ENCODE data around the gene SLC4A4. TPM values are rescaled to one million over a fixed set of nuclear protein-coding genes. Genes with fewer than 3 reads are reported as not detected.

The SLC4A4 gene
- polyA plus RNA-seq (ENCODE audit: insufficient read length in 4 of 4), result 10 to 100 TPM in 3 of 4 donors, 1 to 10 TPM in 1; 4.1 to 75.8 (median 67.2) TPM

- peak in 1 of 4 donors; percentile 18 for DNase-seq (ENCODE audit: low read depth in 4 of 4, low spot score in 3 of 4)
Measured at GRCh38 chr4:71338846-71339593, at the start of gene SLC4A4. Gene SLC4A4 (plus strand): TSS chr4:71339020.

- no peak for DNase-seq (ENCODE audit: low read depth in 4 of 4, low spot score in 3 of 4)
Measured at GRCh38 chr4:71290074-71290473, 48.7 kb upstream of the SLC4A4 start.

GRCh38 chr4:71290476-71290875 is 48.3 kb upstream of the SLC4A4 start:
- no peak for DNase-seq (ENCODE audit: low read depth in 4 of 4, low spot score in 3 of 4)

GRCh38 chr4:71292228-71292627 is 46.6 kb upstream of the SLC4A4 start:
- no peak for DNase-seq (ENCODE audit: low read depth in 4 of 4, low spot score in 3 of 4)

- DNase-seq (ENCODE audit: low read depth in 4 of 4, low spot score in 3 of 4), result no peak
Measured at GRCh38 chr4:71293705-71294104, 45.1 kb upstream of the SLC4A4 start.

- DNase-seq (ENCODE audit: low read depth in 4 of 4, low spot score in 3 of 4), result no peak
Measured at GRCh38 chr4:71294301-71294700, 44.5 kb upstream of the SLC4A4 start.

- DNase-seq (ENCODE audit: low read depth in 4 of 4, low spot score in 3 of 4), result no peak
Measured at GRCh38 chr4:71296945-71297344, 41.9 kb upstream of the SLC4A4 start.

- DNase-seq (ENCODE audit: low read depth in 4 of 4, low spot score in 3 of 4), result no peak
Measured at GRCh38 chr4:71300362-71300761, 38.5 kb upstream of the SLC4A4 start.

- no peak for DNase-seq (ENCODE audit: low read depth in 4 of 4, low spot score in 3 of 4)
Measured at GRCh38 chr4:71300964-71301363, 37.9 kb upstream of the SLC4A4 start.

- no peak for DNase-seq (ENCODE audit: low read depth in 4 of 4, low spot score in 3 of 4)
Measured at GRCh38 chr4:71303287-71303686, 35.5 kb upstream of the SLC4A4 start.

- DNase-seq (ENCODE audit: low read depth in 4 of 4, low spot score in 3 of 4), result no peak
Measured at GRCh38 chr4:71303850-71304249, 35.0 kb upstream of the SLC4A4 start.

GRCh38 chr4:71304289-71304850 is 34.5 kb upstream of the SLC4A4 start:
- no peak for DNase-seq (ENCODE audit: low read depth in 4 of 4, low spot score in 3 of 4)

- no peak for DNase-seq (ENCODE audit: low read depth in 4 of 4, low spot score in 3 of 4)
Measured at GRCh38 chr4:71307729-71308128, 31.1 kb upstream of the SLC4A4 start.

- DNase-seq (ENCODE audit: low read depth in 4 of 4, low spot score in 3 of 4), result no peak
Measured at GRCh38 chr4:71322425-71322824, 16.4 kb upstream of the SLC4A4 start.

- DNase-seq (ENCODE audit: low read depth in 4 of 4, low spot score in 3 of 4), result no peak
Measured at GRCh38 chr4:71333368-71333767, 5.5 kb upstream of the SLC4A4 start.

- DNase-seq (ENCODE audit: low read depth in 4 of 4, low spot score in 3 of 4), result no peak
Measured at GRCh38 chr4:71333960-71334359, 4.9 kb upstream of the SLC4A4 start.

- no peak for DNase-seq (ENCODE audit: low read depth in 4 of 4, low spot score in 3 of 4)
Measured at GRCh38 chr4:71334465-71334882, 4.3 kb upstream of the SLC4A4 start.

GRCh38 chr4:71343670-71344466 is 5.0 kb downstream of the SLC4A4 start:
- DNase-seq (ENCODE audit: low read depth in 4 of 4, low spot score in 3 of 4), result no peak

- no peak for DNase-seq (ENCODE audit: low read depth in 4 of 4, low spot score in 3 of 4)
Measured at GRCh38 chr4:71346710-71347109, 7.9 kb downstream of the SLC4A4 start.

- no peak for DNase-seq (ENCODE audit: low read depth in 4 of 4, low spot score in 3 of 4)
Measured at GRCh38 chr4:71348586-71348985, 9.8 kb downstream of the SLC4A4 start.

GRCh38 chr4:71355045-71355444 is 16.2 kb downstream of the SLC4A4 start:
- DNase-seq (ENCODE audit: low read depth in 4 of 4, low spot score in 3 of 4), result no peak

- no peak for DNase-seq (ENCODE audit: low read depth in 4 of 4, low spot score in 3 of 4)
Measured at GRCh38 chr4:71355971-71356370, 17.2 kb downstream of the SLC4A4 start.
